GM21423 (cell line): ENCODE results near the gene KIF13A.
"Not testable (repeated sequence)": the region's sequence is repeated elsewhere in the genome, so short reads cannot be mapped to it uniquely, and the experiment has no call there.

ENCODE experiments used
- ATAC-seq: cut with Tn5 transposase; IDR thresholded peaks from one replicate; pipeline ENCODE4 v1.9.1; 2021; ENCODE audit warnings: mild to moderate bottlenecking, moderate library complexity; ENCODE audit not compliant: unreplicated experiment

Gene KIF13A

GRCh38 chr6:17971128-17972073, 16.0 kb downstream of the KIF13A start:
- ATAC-seq: no peak

DNA sequence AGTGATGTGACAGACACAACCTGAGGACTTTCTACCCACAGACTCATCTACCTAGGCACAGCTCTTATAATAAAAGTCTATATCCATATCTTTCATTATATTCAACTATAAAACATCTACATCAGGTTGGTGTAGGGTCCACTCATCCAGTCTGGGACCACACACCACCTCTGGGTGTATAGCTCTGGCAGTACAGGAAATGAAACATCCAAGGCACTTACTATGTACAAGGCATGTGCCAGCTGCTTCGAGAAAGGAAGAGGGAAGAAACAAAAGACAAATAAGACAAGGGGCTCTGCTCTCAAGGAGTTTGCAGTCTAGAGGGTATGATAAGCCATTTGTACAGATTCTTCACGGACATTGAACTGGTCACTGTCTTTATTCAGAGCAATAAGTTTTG, 18.6 kb downstream of the KIF13A start:
- no peak for ATAC-seq

GRCh38 chr6:17967668-17968518, 19.5 kb downstream of the KIF13A start:
- ATAC-seq: no peak

GRCh38 chr6:17966451-17966850, 21.0 kb downstream of the KIF13A start:
- ATAC-seq: no peak

GRCh38 chr6:17965397-17965796, 22.0 kb downstream of the KIF13A start:
- no peak for ATAC-seq

DNA sequence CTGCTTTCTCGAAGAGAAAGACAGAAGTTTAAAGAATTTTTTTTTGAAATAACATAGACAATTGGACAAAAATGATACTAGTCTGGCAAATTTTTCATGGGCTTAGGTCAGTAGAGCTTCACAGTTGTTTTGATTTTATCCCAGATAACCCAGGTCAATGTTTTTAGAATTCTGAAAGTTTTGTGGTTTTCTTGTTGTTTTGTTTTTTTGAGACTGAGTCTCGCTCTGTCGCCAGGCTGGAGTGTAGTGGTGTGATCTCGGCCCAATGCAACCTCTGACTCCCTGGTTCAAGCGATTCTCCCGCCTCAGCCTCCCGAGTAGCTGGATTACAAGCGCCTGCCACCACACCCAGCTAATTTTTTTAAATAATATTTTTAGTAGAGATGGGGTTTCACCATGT, 22.8 kb downstream of the KIF13A start:
- no peak for ATAC-seq

- ATAC-seq: no peak
Observed at GRCh38 chr6:17962436-17963031, 24.9 kb downstream of the KIF13A start.

- no peak for ATAC-seq
Observed at GRCh38 chr6:17959302-17959701, 28.1 kb downstream of the KIF13A start.

- no peak for ATAC-seq
Observed at GRCh38 chr6:17957904-17958620, 29.4 kb downstream of the KIF13A start.

DNA sequence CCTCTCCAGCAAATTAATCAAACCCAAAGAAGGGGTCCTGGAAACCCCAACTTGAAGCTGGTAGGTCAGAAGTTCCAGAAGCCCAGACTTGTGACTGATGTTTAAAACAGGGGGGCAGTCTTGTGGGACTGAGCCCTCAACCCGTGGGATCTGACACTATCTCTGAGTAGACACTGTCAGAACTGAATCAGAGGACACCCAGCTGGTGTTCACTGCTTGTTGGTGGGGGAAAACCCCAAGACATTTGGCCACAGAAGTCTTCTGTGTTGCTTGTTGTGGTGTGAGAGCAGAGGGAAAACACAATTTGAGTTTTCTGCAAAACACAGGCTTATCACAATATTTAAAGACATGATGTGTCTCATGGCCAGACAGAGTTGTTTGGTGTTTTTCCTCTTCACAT, 29.9 kb downstream of the KIF13A start:
- ATAC-seq: no peak

DNA sequence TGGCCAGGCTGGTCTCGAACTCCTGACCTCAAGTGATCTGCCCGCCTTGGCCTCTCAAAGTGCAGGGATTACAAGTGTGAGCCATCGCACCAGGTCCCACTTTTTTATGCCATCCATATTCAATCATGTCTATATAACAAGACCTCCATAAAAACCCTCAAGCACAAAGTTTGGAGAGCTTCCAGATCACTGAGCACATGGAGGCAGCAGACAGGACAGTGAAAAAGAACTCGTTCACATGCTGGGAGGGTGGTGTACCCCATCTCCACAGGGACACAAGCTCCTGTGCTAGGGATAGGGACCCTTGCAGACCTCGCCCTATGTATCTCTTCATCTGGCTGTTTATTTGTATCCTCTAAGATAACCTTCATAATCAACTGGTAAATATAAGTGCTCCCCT, 30.3 kb downstream of the KIF13A start:
- ATAC-seq: no peak

- no peak for ATAC-seq
Observed at GRCh38 chr6:17950095-17950494, 37.3 kb downstream of the KIF13A start.

GRCh38 chr6:17949168-17949567, 38.3 kb downstream of the KIF13A start:
- no peak for ATAC-seq

DNA sequence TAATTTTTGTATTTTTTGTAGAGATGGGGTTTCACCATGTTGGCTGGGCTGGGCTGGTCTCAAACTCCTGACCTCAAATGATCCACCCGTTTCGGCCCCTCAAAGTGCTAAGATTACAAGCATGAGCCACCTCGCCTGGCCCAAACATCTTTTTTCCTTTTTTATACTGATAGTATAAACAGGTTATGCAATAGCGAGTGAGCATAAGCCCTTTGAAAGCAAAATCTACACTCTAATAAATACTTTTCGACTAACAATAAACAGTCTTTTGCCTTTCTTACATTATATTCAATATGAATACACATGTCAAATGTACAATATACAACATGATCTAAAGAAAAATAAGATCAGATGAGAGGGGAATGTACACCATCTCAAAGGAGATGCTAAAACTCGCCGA, 38.7 kb downstream of the KIF13A start:
- no peak for ATAC-seq

GRCh38 chr6:17947574-17947973, 39.9 kb downstream of the KIF13A start:
- ATAC-seq: not testable (repeated sequence)

GRCh38 chr6:17945575-17945974, 41.9 kb downstream of the KIF13A start:
- no peak for ATAC-seq

- no peak for ATAC-seq
Observed at GRCh38 chr6:17945111-17945510, 42.3 kb downstream of the KIF13A start.

- ATAC-seq: no peak
Observed at GRCh38 chr6:17941318-17941717, 46.1 kb downstream of the KIF13A start.

- ATAC-seq: no peak
Observed at GRCh38 chr6:17940151-17940792, 47.2 kb downstream of the KIF13A start.

- ATAC-seq: no peak
Observed at GRCh38 chr6:17938901-17939300, 48.5 kb downstream of the KIF13A start.
